ENCODE measurements around the gene JUND.
A peak's percentile ranks its signal among the peaks of the same experiment; 100 is the strongest.

JUND gene

DNA sequence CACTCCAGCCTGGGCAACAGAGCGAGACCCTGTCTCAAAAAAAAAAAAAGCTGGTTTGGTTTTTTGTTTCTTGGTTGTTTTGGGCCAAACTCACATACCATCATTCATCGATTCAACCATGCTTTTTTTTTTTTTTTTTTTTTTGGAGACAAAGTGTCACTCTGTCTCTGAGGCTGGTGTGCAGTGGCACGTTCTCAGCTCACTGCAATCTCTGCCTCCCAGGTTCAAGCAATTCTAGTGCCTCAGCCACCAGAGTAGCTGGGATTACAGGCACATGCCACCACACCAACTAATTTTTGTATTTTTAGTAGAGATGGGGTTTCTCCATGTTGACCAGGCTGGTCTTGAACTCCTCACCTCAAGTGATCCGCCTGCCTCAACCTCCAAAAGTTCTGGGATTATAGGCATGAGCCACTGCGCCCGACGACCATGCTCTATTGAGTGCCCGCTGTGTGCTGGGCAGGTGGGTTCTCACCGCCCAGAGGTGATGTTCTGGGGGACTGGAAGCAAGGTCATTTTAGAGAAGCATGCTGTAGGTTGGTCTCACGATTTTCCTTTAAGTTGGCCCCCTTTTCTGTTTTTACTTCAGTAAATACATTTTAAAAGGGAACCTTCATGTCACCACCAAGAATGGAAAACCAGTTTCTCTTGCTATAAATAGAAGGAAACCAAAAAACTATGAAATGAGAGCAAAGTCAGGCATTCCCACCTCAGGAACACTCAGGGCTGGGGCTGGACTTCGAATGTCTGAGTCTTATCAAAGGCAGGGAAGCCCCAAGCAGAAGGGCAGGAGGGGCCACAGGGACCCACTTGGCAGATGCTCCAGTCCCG, 8.3 kb upstream of the JUND start:
- no peak for DNase-seq (ENCODE audit: low read depth)
- no peak for TF ChIP-seq CTCF (IDR thresholded peaks at IDR 0.05; ENCODE audit: insufficient read depth, low read depth, low read length, missing control alignments)
- no peak overlapping the region for H3K4me3 ChIP-seq (ENCODE audit: low read depth, low read length)

DNA sequence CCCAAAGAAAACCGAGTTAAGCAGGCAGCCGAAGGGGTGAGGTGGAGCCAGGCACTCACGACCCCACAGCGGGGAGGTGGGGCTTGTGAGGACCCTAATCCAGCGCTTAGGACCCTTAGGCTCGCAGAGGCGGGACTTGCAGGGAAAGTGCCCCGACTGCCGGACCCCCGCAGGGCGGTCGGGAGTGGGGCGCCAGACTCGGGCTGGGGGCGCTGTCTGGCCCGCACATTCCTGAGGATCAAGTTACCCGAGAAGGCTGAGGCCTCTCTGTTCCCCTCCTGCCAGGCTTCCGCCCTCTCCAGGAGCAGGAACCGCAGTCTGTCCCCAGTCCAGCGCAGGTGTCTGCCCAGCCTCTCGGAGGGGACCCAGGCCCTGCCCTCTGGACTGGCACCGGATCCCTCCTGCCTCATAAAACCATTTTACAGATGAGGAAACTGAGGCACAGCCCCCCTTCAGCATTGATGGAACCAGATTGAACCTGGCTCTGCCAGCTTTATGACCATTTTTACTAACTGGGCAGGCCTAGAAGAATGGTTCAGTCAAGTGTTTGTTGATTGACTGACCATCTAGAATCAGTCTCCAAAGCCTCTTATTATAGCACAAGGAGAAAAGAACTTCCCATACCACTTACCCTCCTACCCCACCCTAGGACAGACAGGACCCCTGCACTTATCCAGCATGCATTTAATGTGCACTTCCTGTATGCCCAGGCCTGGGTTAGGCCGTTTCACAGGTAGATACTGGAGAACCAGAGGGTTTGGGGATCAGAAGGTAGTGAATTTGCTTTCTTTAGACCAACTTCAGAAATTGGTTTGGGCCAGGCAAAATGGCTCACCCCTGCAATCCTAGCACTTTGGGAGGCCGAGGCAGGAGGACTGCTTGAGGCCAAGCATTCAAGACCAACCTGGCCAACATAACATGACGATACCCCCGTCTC, 6.7 kb upstream of the JUND start:
- TF ChIP-seq CTCF (IDR thresholded peaks at IDR 0.05; ENCODE audit: insufficient read depth, low read depth, low read length, missing control alignments): no peak
- no peak for DNase-seq (ENCODE audit: low read depth)
- no peak overlapping the region for H3K4me3 ChIP-seq (ENCODE audit: low read depth, low read length)

DNA sequence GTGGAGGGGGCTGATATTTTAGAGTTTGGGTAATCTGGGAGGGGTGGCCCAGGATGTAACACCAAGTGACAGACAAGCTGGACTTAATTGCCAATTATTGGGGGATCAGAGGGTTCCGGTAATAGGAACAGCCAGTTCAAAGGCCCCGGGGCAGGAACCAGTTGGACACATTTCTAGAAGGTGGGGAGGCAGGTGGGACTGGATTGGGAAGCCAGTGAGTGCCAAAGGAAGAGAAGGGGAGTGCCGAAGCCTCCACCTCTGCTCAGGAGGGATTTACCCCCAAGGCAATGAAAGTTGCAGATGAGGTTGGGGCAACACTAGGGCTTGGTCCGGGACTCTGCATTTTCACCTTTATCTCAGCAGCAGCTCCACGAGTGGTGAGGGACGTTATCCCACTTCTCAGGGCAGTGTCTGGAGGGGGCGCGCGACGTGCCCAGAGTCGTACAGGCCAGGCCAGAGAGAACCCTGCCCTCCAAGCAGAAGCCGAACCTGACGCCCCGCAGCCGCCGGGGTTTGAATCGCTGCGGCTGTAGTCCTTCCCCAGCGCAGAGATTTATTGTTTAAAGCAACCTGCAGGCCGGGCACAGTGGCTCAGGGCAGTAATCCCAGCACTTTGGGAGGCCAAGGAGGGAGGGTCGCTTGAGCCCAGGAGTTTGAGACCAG, 5.7 kb upstream of the JUND start:
- DNase-seq (ENCODE audit: low read depth): no peak
- TF ChIP-seq CTCF (IDR thresholded peaks at IDR 0.05; ENCODE audit: insufficient read depth, low read depth, low read length, missing control alignments): no peak
- no peak overlapping the region for H3K4me3 ChIP-seq (ENCODE audit: low read depth, low read length)

GRCh38 chr19:18284712-18285360, 3.4 kb upstream of the JUND start:
- no peak for TF ChIP-seq CTCF (IDR thresholded peaks at IDR 0.05; ENCODE audit: insufficient read depth, low read depth, low read length, missing control alignments)
- H3K4me3 ChIP-seq (ENCODE audit: low read depth, low read length): no peak overlapping the region
- peak; percentile 55 for DNase-seq (ENCODE audit: low read depth)

- no peak overlapping the region for H3K4me3 ChIP-seq (ENCODE audit: low read depth, low read length)
- no peak for TF ChIP-seq CTCF (IDR thresholded peaks at IDR 0.05; ENCODE audit: insufficient read depth, low read depth, low read length, missing control alignments)
- DNase-seq (ENCODE audit: low read depth): no peak
Observed at GRCh38 chr19:18283338-18283737, 1.9 kb upstream of the JUND start.

DNA sequence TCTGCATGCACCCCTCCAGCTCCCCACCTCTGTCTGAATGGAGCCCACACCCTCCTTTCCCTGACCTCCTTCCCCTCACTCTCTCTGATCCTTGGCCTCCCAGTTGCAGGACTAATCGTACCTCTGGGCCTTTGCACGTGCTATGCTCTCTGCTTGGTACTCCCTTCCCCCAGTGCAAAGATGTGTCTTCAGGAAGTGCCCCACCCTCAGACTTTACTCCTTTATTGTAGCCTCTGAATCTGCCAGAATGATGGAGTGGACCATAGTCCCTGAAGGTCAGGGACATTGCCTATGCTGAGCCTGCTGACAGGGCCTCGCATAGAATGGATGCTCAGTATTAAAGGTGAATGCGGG, 1.3 kb upstream of the JUND start:
- peak; percentile 60 for DNase-seq (ENCODE audit: low read depth)
- peak overlapping the region; percentile 76 for H3K4me3 ChIP-seq (ENCODE audit: low read depth, low read length)

More for the DNA sequence above, 1.3 kb upstream of the JUND start:
- no peak for TF ChIP-seq CTCF (IDR thresholded peaks at IDR 0.05; ENCODE audit: insufficient read depth, low read depth, low read length, missing control alignments)

All from GM12865 (cell line).